Measurements from ENCODE around the gene SPDYE6.
"Not testable (repeated sequence)": the region's sequence is repeated elsewhere in the genome, so short reads cannot be mapped to it uniquely, and the experiment has no call there.

The SPDYE6 gene

GRCh38 chr7:102365390-102365789, 9.1 kb upstream of the SPDYE6 start:
- in situ Hi-C loops (cut with MboI; ENCODE audit: low sequenced_read_pairs) = not testable (repeated sequence)

DNA sequence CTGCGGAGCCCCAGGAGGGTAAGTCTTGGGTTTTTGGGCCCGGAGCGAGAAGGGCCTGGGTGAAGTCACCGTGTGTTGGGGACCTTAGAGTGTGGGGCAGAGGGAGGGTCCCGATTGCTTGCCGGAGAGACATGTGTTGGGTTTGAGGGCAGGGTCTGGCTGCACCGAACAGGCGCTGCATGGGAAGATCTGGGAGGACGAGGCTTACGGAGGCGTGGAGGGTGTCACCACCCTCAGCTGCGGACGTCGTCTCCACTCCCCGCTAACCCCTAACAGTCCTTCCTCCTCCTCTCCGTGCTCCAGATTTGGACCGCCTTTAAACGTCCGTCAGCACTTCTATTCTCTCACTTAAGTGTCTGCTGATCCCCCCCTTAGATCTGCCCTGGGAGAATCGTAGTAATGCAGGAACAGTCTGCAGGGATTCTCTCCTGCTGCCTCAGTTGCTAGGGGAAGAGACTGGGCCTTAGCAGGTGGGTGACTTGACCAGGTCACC, 8.2 kb upstream of the SPDYE6 start:
- in situ Hi-C loops (cut with MboI; ENCODE audit: low sequenced_read_pairs) = not testable (repeated sequence)

DNA sequence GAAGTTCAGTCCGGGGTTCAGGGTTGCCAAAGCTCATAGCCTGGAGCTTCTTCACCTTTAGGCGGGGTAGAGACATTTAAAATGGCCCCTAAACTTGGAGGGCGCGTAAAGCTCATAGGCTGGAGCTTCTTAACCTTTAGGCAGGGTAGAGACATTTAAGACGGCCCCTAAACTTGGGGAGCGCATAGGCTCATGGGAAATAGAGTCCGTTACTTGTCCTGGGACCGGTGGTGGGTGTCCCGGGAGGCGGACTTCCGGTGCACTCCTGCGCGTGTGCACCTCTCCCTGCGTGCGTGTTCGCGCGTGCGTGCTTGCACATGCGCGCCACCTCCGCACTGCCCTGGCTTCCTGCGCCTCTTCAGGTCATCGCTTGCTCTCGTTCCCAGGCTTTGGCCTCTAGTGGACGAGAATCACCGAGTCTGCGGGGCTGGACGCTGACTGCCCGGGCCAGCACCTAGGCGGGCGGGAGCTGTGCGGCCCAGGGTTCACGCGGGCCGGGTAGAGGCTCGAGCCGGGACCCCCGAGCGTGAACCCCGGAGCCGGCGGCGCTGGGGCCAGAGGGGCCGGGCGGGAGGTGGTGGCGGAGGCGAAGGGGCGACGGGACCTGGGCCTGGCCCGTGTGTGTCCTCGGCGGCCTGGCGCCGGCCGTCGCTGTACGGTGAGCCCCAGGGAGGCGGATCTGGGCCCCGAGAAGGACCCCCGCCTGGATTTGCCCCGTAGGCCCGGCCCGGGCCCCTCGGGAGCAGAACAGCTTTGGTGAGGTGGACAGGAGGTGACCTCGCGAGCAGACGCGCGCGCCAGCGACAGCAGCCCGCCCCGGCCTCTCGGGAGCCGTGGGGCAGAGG, 7.5 kb upstream of the SPDYE6 start:
- in situ Hi-C loops (cut with MboI; ENCODE audit: low sequenced_read_pairs) = not testable (repeated sequence)

DNA sequence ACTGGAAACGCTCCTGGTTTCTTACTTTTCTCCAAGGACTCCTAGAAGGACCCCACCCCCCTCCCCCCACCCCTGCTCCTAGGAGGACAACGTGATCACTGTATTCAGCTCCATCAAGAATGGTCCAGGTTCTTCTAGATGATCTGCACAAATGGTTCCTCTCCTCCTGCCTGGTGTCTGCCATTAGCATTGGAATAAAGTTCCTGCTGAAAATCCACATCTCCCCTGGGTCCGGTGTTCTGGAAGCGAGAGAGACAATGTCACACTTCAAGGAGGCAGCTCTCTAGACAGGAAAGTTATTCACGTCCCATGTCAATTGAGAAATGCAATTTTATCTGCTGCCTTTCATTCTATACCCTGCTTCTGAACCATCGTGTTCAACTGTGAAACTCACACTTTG, 9.3 kb downstream of the SPDYE6 start:
- in situ Hi-C loops (cut with MboI; ENCODE audit: low sequenced_read_pairs) = not testable (repeated sequence)

DNA sequence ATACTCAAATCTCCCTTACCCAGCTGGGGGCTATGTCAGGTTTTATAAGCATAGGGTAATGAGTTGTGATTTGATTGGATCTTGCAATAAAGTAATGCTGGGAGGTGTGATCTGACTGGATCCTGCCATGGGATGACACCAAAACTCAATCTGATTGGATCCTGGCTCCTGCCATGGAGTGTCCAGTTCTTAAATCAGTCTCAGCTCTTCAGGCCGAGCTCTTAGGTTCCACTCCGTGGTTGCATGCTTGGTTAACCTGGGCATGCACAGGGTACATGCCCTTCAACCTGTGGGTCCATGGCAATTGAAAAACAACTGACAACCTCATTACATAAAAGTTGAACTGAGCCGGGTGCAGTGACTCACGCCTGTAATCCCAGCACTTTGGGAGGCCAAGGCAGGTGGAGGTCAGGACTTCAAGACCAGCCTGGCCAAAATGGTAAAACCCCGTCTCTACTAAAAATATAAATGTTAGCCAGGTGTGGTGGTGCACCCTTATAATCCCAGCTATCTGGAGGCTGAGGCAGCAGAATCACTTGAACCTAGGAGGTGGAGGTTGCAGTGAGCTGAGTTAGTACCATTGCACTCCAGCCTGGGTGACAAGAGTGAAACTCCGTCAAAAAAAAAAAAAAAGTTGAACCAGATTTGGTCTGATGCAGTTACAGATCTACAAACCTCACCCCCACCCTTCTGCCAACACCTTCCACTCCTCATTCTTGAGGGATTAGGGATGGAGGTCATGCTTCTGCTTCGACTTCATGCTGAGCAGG, 15.5 kb downstream of the SPDYE6 start:
- in situ Hi-C loops (cut with MboI; ENCODE audit: low sequenced_read_pairs) = not testable (repeated sequence)

DNA sequence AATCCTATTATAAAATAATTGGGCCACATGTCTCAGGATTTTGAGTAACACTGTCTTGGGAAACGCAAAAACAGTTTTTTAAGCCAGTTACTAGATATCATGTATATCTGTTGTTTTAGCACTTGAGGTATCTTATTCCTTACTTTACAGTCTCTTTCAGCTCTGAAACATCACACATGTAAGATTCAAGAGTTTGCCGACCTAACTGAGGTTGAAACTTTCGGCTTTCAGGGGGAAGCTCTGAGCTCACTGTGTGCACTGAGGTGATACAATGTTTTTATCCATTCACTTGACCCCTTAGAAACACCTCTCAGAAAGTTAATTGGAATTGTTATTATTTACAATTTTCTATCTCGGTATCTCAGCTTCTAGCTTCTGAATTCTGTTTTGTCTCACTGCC, 18.8 kb downstream of the SPDYE6 start:
- in situ Hi-C loops (cut with MboI; ENCODE audit: low sequenced_read_pairs) = not testable (repeated sequence)

DNA sequence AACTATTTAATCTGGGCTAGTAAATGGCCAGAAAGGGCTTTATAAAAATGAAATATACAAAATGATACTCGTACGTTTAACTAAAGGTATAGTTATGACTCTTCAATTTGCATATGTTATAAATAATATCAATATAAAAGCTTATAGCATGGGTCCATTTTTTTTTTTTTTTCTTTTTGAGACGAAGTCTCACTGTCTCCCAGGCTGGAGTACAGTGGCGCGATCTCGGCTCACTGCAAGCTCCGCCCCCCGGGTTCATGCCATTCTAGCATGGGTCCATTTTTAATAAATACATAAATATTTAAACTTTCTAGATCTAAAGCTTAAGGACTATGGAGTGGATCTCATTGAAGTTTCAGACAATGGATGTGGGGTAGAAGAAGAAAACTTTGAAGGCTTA, 19.2 kb downstream of the SPDYE6 start:
- in situ Hi-C loops (cut with MboI; ENCODE audit: low sequenced_read_pairs) = not testable (repeated sequence)

DNA sequence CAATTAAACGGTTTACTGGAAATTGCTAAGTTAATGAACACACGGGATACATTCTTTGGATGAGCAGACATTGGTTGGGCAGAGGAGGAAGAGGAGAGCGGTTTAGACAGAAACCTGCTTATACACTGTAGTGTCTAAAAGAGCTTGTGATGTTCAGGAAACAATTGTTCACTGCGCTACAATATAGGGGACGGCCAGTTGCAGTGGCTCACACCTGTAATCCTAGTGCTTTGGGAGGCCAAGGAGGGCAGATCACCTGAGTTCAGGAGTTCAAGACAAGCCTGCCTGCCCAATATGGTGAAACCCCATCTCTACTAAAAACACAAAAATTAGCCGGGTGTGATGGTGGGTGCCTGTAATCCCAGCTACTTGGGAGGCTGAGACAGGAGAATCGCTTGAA, 20.7 kb downstream of the SPDYE6 start:
- in situ Hi-C loops (cut with MboI; ENCODE audit: low sequenced_read_pairs) = not testable (repeated sequence)

DNA sequence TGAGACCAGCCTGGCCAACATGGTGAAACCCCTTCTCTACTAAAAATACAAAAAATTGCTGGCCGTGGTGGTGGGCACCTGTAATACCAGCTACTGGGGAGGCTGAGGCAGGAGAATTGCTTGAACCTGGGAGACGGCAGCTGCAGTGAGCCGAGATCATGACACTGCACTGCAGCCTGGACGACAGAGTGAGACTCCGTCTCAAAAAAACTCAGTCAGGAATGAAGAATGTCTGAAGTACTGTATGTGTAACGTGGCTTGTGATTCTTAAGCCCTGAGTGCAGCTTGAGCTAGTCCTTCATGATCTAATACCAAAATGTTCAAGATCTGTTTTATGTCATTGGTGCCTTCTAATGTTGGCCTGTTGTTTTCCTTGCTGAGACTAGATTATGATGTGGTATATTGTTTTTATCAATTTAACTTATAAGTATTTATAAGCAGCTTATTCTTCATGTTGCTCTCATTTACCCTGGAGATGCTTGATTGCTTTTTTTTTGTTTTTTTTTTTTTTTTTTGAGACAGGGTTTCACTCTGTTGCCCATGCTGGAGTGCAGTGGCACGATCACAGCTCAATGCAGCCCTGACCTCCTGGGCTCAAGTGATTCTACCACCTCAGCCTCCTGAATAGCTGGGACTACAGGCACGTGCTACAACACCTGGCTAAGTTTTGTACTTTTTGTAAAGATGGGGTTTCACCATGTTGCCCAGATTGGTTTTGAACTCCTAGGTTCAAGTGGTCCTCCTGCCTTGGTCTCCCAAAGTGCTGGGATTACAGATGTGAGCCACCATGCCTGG, 25.4 kb downstream of the SPDYE6 start:
- in situ Hi-C loops (cut with MboI; ENCODE audit: low sequenced_read_pairs) = not testable (repeated sequence)

DNA sequence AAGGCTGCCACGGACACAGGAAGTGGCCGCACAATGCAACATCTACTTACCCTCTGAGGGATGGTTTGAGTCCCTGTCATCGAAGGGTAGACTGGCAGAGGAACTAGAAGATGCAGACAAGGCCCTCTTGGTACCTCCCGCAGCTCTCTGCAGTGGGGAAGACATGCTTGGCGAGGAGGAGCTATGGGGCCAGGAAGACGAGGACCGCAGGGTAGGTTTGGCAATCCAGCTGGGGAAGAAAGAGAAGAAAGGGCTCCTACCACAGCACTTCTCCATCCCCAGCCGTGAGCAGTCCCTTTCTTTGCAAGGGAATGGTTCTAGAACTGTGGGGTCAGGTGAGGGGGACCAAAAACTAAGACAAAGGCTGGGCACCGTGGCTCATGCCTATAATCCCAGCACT, 26.9 kb downstream of the SPDYE6 start:
- in situ Hi-C loops (cut with MboI; ENCODE audit: low sequenced_read_pairs) = not testable (repeated sequence)

- in situ Hi-C loops (cut with MboI; ENCODE audit: low sequenced_read_pairs) = not testable (repeated sequence)
Observed at GRCh38 chr7:102328863-102329262, 27.4 kb downstream of the SPDYE6 start.

GRCh38 chr7:102327183-102327582, 29.1 kb downstream of the SPDYE6 start:
- in situ Hi-C loops (cut with MboI; ENCODE audit: low sequenced_read_pairs) = not testable (repeated sequence)

DNA sequence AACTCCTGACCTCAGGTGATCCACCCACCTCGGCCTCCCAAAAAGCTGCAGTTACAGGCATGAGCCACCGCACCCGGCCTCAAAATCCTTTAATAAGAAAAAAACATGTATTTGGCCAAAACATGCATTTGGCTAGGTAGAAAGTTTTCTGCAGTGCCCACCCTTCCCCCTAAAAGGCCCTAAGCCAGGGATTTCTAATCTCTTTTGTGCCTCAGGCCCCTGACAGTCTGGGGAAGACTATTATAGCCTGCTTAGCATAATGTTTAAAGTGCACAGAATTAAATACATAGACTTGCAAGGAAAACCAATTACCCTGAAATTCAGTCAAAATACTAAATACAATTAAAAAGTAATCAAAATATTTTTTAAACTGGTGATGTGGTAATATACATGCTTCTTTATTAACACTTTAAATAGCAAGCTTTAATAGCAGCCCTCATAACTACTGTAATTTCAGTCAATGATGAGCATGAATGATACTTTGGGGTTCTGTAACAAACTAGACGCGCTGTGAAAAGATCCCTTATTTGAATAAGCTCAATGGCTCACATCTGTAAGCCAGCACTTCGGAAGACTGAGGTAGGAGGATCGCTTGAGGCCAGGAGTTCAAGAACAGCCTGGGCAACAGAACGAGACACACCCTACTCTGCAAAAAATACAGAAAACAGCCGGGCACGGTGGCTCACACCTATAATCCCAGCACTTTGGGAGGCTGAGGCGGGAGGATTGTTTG, 29.9 kb downstream of the SPDYE6 start:
- in situ Hi-C loops (cut with MboI; ENCODE audit: low sequenced_read_pairs) = no loop called here

GRCh38 chr7:102325106-102325505, 31.1 kb downstream of the SPDYE6 start:
- in situ Hi-C loops (cut with MboI; ENCODE audit: low sequenced_read_pairs) = not testable (repeated sequence)

- in situ Hi-C loops (cut with MboI; ENCODE audit: low sequenced_read_pairs) = no loop called here
Observed at GRCh38 chr7:102323914-102324195, 32.4 kb downstream of the SPDYE6 start.

- in situ Hi-C loops (cut with MboI; ENCODE audit: low sequenced_read_pairs) = no loop called here
Observed at GRCh38 chr7:102322202-102322715, 34.0 kb downstream of the SPDYE6 start.

DNA sequence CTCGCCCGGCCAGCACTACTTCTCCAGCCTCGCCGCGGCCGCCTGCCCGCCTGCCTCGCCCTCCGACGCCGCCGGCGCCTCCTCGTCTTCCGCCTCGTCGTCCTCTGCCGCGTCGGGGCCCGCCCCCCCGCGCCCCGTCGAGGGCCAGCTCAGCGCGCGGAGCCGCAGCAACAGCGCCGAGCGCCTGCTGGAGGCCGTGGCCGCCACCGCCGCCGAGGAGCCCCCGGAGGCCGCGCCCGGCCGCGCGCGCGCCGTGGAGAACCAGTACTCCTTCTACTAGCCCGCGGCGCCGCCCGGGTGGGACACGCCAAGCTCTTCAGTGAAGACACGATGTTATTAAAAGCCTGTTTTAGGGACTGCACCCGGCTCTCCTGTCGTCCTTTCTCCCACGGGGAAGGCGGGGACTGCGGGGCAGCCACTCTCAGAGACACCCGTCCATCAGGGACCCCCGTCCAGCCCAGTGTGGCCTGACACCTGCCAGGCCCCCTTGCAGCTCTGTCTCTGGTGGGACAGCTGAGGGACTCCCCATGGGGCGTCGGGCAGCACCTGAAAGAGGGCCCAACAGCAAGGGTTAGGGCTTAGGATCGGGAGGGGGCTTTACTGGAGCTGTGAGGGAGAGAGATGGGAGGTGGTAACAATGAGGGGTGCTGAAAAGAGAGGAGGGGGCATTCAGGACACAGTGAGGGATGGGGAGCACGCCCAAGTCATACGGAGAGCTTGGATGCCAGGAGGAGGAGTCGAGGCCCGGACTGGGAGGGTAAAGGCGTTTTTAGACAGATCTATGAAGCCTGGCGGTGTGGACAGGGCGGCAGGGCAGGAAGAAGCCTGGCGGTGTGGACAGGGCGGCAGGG, 34.7 kb downstream of the SPDYE6 start:
- in situ Hi-C loops (cut with MboI; ENCODE audit: low sequenced_read_pairs) = no loop called here

DNA sequence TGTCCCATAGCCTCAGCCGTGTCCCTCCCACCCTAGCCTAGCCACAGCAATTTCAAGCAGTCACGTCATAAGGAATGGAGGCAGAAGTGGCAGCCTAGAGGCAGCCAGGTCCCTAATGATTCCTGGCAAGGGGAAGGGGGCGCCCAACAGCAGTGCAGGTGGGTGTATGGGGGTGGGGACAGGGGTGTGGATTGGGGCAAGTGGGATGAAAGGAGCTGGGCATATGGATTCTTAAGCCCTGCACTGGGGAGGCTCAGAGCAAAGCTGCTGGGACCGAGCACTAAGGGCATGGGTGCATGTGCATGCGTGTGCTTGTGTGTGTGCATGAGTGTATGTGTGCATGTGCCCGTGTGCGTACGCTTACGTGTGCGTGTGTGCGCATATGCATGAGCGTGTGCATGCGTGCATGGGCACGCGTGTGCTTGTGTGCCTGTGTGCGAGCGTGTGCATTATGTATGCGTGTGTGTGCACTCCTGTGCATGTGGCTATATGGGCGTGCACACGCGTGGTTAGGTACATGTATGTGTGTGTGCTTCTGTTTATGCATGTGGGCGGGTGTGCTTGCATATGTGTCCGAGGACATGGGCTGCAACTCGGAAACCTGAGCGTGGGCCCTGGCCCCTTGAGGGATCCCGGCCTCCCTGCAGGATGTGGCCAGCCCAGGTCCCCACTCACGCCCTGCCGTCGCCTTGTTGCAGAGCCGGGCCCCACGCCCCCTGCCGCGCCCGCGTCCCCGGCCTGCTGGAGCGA, 35.5 kb downstream of the SPDYE6 start:
- in situ Hi-C loops (cut with MboI; ENCODE audit: low sequenced_read_pairs) = no loop called here

DNA sequence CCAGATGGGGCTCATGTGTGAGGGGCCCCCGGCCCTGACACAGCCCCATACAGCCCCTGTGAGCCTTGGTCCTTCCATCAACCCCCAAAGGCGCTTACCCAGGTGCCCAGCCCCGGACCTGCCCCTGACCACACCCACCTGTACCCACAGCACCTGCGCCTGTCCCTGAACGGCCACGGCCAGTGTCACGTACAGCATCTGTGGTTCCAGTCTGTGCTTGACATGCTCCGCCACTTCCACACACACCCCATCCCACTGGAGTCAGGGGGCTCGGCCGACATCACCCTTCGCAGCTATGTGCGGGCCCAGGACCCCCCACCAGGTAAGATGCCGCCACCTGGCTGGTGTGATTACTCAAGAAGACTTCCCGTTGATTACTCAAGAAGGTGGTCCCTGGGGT, 36.1 kb downstream of the SPDYE6 start:
- in situ Hi-C loops (cut with MboI; ENCODE audit: low sequenced_read_pairs) = no loop called here
